PC-9 (cell line): ENCODE results near the gene SPON1.

Experiments
- EZH2 ChIP-seq: fragments of 200-600 bp; sonication (generic); IDR thresholded peaks from 2 replicates; pipeline ENCODE4 v1.8.0; 2017; ENCODE audit warnings: antibody characterized with exemption, low read depth
- TF ChIP-seq, protein P1 (sequence below): fragments of 200-600 bp; sonication (generic); conservative IDR thresholded peaks from 2 replicates; pipeline ENCODE4 v1.6.1; 2017; ENCODE audit warnings: mixed run types, antibody characterized with exemption, mild to moderate bottlenecking, moderate library complexity

- TF ChIP-seq, protein P1, sequence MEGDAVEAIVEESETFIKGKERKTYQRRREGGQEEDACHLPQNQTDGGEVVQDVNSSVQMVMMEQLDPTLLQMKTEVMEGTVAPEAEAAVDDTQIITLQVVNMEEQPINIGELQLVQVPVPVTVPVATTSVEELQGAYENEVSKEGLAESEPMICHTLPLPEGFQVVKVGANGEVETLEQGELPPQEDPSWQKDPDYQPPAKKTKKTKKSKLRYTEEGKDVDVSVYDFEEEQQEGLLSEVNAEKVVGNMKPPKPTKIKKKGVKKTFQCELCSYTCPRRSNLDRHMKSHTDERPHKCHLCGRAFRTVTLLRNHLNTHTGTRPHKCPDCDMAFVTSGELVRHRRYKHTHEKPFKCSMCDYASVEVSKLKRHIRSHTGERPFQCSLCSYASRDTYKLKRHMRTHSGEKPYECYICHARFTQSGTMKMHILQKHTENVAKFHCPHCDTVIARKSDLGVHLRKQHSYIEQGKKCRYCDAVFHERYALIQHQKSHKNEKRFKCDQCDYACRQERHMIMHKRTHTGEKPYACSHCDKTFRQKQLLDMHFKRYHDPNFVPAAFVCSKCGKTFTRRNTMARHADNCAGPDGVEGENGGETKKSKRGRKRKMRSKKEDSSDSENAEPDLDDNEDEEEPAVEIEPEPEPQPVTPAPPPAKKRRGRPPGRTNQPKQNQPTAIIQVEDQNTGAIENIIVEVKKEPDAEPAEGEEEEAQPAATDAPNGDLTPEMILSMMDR, result no peak
- no peak for TF ChIP-seq EZH2
Observed at GRCh38 chr11:13923716-13924650, 38.5 kb upstream of the SPON1 start.
